ENCODE results near the gene PRSS8.
A peak's percentile ranks its signal among the peaks of the same experiment; 100 is the strongest.
"Not testable (repeated sequence)": the region's sequence is repeated elsewhere in the genome, so short reads cannot be mapped to it uniquely, and the experiment has no call there.

Gene PRSS8

GRCh38 chr16:31135535-31136286, at the start of gene PRSS8:
PRSS8 (minus strand) TSS chr16:31135727; CDS start chr16:31135498, 229 bp downstream.
- DNase-seq (ENCODE audit: low read depth in 2 of 2) = no peak

DNA sequence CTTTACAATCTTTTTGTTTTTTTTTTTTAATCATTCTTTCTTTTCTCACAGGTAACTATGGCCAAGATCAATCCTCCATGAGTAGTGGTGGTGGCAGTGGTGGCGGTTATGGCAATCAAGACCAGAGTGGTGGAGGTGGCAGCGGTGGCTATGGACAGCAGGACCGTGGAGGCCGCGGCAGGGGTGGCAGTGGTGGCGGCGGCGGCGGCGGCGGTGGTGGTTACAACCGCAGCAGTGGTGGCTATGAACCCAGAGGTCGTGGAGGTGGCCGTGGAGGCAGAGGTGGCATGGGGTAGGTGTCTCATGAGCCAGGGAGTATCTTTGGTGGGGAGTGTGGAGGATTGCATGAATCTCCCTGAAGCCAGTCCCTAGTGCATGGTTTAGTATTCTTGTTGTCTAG, 49.4 kb upstream of the PRSS8 start:
- DNase-seq (ENCODE audit: low read depth in 2 of 2) = no peak

GRCh38 chr16:31183432-31184428, 48.2 kb upstream of the PRSS8 start:
- DNase-seq (ENCODE audit: low read depth in 2 of 2) = no peak

DNA sequence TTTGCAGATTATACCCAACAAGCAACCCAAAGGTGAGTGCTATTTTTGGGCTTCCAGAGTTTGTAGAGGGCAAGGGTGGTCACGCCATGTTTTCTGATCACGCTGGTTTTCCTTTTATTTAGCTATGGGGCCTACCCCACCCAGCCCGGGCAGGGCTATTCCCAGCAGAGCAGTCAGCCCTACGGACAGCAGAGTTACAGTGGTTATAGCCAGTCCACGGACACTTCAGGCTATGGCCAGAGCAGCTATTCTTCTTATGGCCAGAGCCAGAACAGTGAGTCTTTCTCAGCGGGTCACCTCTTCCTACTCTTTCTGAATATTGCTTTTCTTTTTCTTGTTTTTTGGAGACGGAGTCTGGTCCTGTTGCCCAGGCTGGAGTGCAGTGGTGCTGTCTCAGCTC, 46.9 kb upstream of the PRSS8 start:
- no peak for DNase-seq (ENCODE audit: low read depth in 2 of 2)

- no peak for DNase-seq (ENCODE audit: low read depth in 2 of 2)
Observed at GRCh38 chr16:31181102-31181830, 45.7 kb upstream of the PRSS8 start.

GRCh38 chr16:31179747-31180459, 44.4 kb upstream of the PRSS8 start, which contains the start of gene FUS:
FUS (plus strand) TSS chr16:31180139; CDS start chr16:31180215, 76 bp downstream.
- DNase-seq (ENCODE audit: low read depth in 2 of 2) = peak; percentile 80 to 85

- no peak for DNase-seq (ENCODE audit: low read depth in 2 of 2)
Observed at GRCh38 chr16:31179219-31179746, 43.8 kb upstream of the PRSS8 start.

DNA sequence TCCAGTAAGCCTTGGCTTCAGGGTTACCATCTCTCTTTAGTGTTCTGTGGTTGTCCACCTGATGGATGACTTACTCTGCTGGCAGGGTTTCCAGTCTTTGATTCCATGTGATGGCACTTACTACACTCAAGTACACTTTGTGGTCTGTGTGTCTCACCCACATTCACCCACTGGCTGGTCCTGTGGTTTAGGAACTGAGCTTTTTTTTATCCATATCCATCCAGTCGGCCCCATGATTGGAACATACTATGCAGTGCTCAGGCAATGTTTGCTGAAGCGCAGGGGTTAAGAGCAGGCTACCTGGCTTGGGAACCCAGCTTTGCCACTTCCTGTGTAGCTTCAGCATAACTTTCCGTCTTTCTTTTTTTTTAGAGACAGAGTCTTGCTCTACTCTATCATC, 41.6 kb upstream of the PRSS8 start:
- DNase-seq (ENCODE audit: low read depth in 2 of 2) = no peak

- DNase-seq (ENCODE audit: low read depth in 2 of 2) = not testable (repeated sequence)
Observed at GRCh38 chr16:31170048-31170447, 34.5 kb upstream of the PRSS8 start.

GRCh38 chr16:31168848-31169247, 33.3 kb upstream of the PRSS8 start:
- DNase-seq (ENCODE audit: low read depth in 2 of 2) = no peak

- no peak for DNase-seq (ENCODE audit: low read depth in 2 of 2)
Observed at GRCh38 chr16:31167315-31167714, 31.8 kb upstream of the PRSS8 start.

- no peak for DNase-seq (ENCODE audit: low read depth in 2 of 2)
Observed at GRCh38 chr16:31157136-31157535, 21.6 kb upstream of the PRSS8 start.

GRCh38 chr16:31150976-31151375, 15.4 kb upstream of the PRSS8 start:
- not testable (repeated sequence) for DNase-seq (ENCODE audit: low read depth in 2 of 2)

GRCh38 chr16:31149894-31150890, 14.7 kb upstream of the PRSS8 start, which contains the start of gene PRSS36:
PRSS36 (minus strand) TSS chr16:31150066; CDS start chr16:31150035, 31 bp downstream.
- DNase-seq (ENCODE audit: low read depth in 2 of 2) = no peak

GRCh38 chr16:31149332-31149731, 13.8 kb upstream of the PRSS8 start:
- no peak for DNase-seq (ENCODE audit: low read depth in 2 of 2)

DNA sequence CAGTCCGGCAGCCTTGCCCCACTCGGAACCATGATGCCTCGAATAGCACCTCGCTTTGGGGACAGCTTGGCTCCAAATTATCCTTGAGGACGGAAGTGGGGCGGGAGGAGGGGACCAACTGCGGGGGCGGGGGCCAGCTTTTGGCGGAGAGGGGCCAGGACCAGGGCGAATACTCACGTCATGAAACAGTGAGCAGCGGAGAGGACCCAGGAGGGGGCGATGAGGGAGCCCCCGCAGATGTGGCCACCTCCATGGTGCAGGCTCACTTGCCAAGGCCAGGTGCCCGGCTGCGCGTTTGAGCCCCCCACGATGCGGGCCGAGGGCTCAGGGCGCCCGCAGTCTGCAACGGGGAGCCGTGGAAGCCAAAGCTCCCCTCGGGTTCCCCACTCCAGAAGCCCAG, 13.4 kb upstream of the PRSS8 start:
- no peak for DNase-seq (ENCODE audit: low read depth in 2 of 2)

GRCh38 chr16:31148281-31148728, 12.8 kb upstream of the PRSS8 start:
- no peak for DNase-seq (ENCODE audit: low read depth in 2 of 2)

DNA sequence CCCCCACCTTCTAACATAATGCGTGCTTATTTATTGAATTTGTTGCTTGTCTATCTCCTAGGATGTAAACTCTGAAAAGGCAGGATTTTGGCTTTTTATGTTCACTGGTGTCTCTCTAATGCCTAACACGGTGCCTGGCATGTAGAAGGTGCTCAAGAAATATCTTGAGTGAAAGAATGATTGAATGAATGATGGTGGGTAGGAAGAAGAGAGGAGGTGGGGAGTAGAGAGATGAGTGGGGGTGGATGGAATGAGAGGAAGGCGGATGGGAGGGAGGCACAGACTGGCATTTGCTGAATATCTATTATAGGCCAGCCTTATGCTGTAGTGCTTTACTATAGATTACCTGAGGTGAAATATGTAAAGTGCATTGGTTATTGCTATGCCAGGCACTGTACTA, 12.0 kb upstream of the PRSS8 start:
- DNase-seq (ENCODE audit: low read depth in 2 of 2) = no peak

GRCh38 chr16:31145398-31145990, 10.0 kb upstream of the PRSS8 start:
- DNase-seq (ENCODE audit: low read depth in 2 of 2) = no peak

Data from stimulated activated CD8-positive, alpha-beta memory T cell treated with anti-CD3 and anti-CD28 coated beads, Interleukin-2, amount 100 ng/mL, for 1 hour (primary cell).